Activated CD4-positive, alpha-beta T cell treated with anti-CD3 and anti-CD28 coated beads, Interleukin-2, amount 10 ng/mL, durations not matched to agents 7 days and 5 days (primary cell): Measurements from ENCODE around the gene OR2H1. TPM values are rescaled to one million over a fixed set of nuclear protein-coding genes. Genes with fewer than 3 reads are reported as not detected.
"Not testable (repeated sequence)": the region's sequence is repeated elsewhere in the genome, so short reads cannot be mapped to it uniquely, and the experiment has no call there.

Experiments used
- CTCF ChIA-PET: fragments of 350-600 bp; sonication (Branson Sonifier 250); formaldehyde crosslinking; loops from one replicate; lab custom pipeline; 2021; ENCODE audit warnings: antibody characterized with exemption; lab: Charles Lee
- POLR2A ChIA-PET: fragments of 350-600 bp; sonication (Branson Sonifier 250); formaldehyde crosslinking; loops from one replicate; lab custom pipeline; 2021; ENCODE audit warnings: antibody characterized with exemption; lab: Charles Lee
- DNase-seq: peaks from one replicate; pipeline ENCODE4 v3.0.0-alpha.2; 2020
- H3K27ac Mint-ChIP-seq: one replicate; pipeline ENCODE4 v1.8.0; 2021; ENCODE audit warnings: mild to moderate bottlenecking, moderate library complexity, mixed read lengths
- H3K27me3 Mint-ChIP-seq: one replicate; pipeline ENCODE4 v1.8.0; 2021; ENCODE audit warnings: mixed read lengths
- H3K36me3 Mint-ChIP-seq: one replicate; pipeline ENCODE4 v1.8.0; 2021; ENCODE audit warnings: low read depth, mixed read lengths
- H3K4me1 Mint-ChIP-seq: one replicate; pipeline ENCODE4 v1.8.0; 2021; ENCODE audit warnings: mixed read lengths
- H3K4me3 Mint-ChIP-seq: one replicate; pipeline ENCODE4 v1.8.0; 2021; ENCODE audit warnings: mild to moderate bottlenecking, moderate library complexity, mixed read lengths
- H3K9me3 Mint-ChIP-seq: one replicate; pipeline ENCODE4 v1.8.0; 2021; ENCODE audit warnings: mixed read lengths
- total RNA-seq, 2 experiments: library from RNA; stranded (reverse); gene quantifications; one replicate each; pipeline ENCODE4 v1.2.3, GENCODE V29; 2021

OR2H1 gene
- total RNA-seq: not detected

GRCh38 chr6:29456971-29457370 is at the start of gene OR2H1, which contains the start of gene OR11A1:
Gene OR2H1, plus strand, starts transcription at chr6:29457155. Its CDS starts 4,615 bp downstream, at chr6:29461770.
Gene OR11A1, minus strand, starts transcription at chr6:29457071. Its CDS starts 29,430 bp downstream, at chr6:29427641.
- Mint-ChIP-seq H3K4me1 (no peaks in the 10 kb centered on the region), H3K9me3 (no peaks in the 10 kb centered on the region), H3K27ac (no peak within 1 kb of the TSS), H3K36me3 (no peaks in the 10 kb centered on the region), H3K4me3 (no peak within 1 kb of the TSS), H3K27me3 (peaks cover 13% of the 10 kb centered on the region)
- DNase-seq: no peak
- ChIA-PET CTCF (no interaction called here), POLR2A (no interaction called here)

- Mint-ChIP-seq H3K27ac (no peak within 1 kb of the TSS), H3K27me3 (peaks cover 43% of the 10 kb centered on the region), H3K9me3 (peaks cover 5% of the 10 kb centered on the region), H3K4me3 (no peak within 1 kb of the TSS), H3K36me3 (no peaks in the 10 kb centered on the region), H3K4me1 (no peaks in the 10 kb centered on the region)
- DNase-seq: no peak
- ChIA-PET CTCF (no interaction called here), POLR2A (no interaction called here)
These were observed 42.4 kb upstream of the OR2H1 start, which contains the start of gene OR12D1 for GRCh38 chr6:29414588-29414987. Gene OR12D1, plus strand, starts transcription at chr6:29414928.

GRCh38 chr6:29419516-29419915 is 37.4 kb upstream of the OR2H1 start:
- Mint-ChIP-seq H3K9me3 (no peaks in the 10 kb centered on the region), H3K4me3 (no peak overlapping the region), H3K27me3 (peaks cover 34% of the 10 kb centered on the region), H3K27ac (no peak overlapping the region), H3K4me1 (no peaks in the 10 kb centered on the region), H3K36me3 (no peaks in the 10 kb centered on the region)
- CTCF ChIA-PET: no interaction called here
- POLR2A ChIA-PET: no interaction called here
- DNase-seq: no peak

- H3K9me3 Mint-ChIP-seq: no peaks in the 10 kb centered on the region
- H3K4me3 Mint-ChIP-seq: no peak overlapping the region
- H3K27me3 Mint-ChIP-seq: peaks cover 24% of the 10 kb centered on the region
- no peak overlapping the region for H3K27ac Mint-ChIP-seq
- DNase-seq: no peak
- H3K36me3 Mint-ChIP-seq: no peaks in the 10 kb centered on the region
- CTCF ChIA-PET: no interaction called here
- no peaks in the 10 kb centered on the region for H3K4me1 Mint-ChIP-seq
- POLR2A ChIA-PET: no interaction called here
These were observed 32.8 kb upstream of the OR2H1 start for GRCh38 chr6:29424168-29424567.

GRCh38 chr6:29424575-29424974 is 32.4 kb upstream of the OR2H1 start:
- POLR2A ChIA-PET: no interaction called here
- no peak overlapping the region for H3K27ac Mint-ChIP-seq
- H3K36me3 Mint-ChIP-seq: no peaks in the 10 kb centered on the region
- H3K9me3 Mint-ChIP-seq: no peaks in the 10 kb centered on the region
- DNase-seq: no peak
- peaks cover 28% of the 10 kb centered on the region for H3K27me3 Mint-ChIP-seq
- CTCF ChIA-PET: no interaction called here
- no peaks in the 10 kb centered on the region for H3K4me1 Mint-ChIP-seq
- H3K4me3 Mint-ChIP-seq: no peak overlapping the region

- H3K4me3 Mint-ChIP-seq: no peak overlapping the region
- POLR2A ChIA-PET: no interaction called here
- no peak for DNase-seq
These were observed 31.9 kb upstream of the OR2H1 start for GRCh38 chr6:29425075-29425474.

GRCh38 chr6:29426654-29427053 is 30.3 kb upstream of the OR2H1 start:
- DNase-seq: no peak
- Mint-ChIP-seq H3K27me3 (peaks cover 29% of the 10 kb centered on the region), H3K36me3 (no peaks in the 10 kb centered on the region), H3K4me3 (no peak overlapping the region), H3K4me1 (no peaks in the 10 kb centered on the region), H3K27ac (no peak overlapping the region), H3K9me3 (no peaks in the 10 kb centered on the region)
- CTCF ChIA-PET: no interaction called here
- POLR2A ChIA-PET: no interaction called here

More at GRCh38 chr6:29425075-29425474, 31.9 kb upstream of the OR2H1 start:
- H3K27me3 Mint-ChIP-seq: peaks cover 28% of the 10 kb centered on the region
- H3K9me3 Mint-ChIP-seq: no peaks in the 10 kb centered on the region
- H3K4me1 Mint-ChIP-seq: no peaks in the 10 kb centered on the region
- H3K27ac Mint-ChIP-seq: no peak overlapping the region
- no peaks in the 10 kb centered on the region for H3K36me3 Mint-ChIP-seq
- CTCF ChIA-PET: no interaction called here

- H3K4me1 Mint-ChIP-seq, CTCF ChIA-PET, H3K4me3 Mint-ChIP-seq, H3K27ac Mint-ChIP-seq, DNase-seq, H3K9me3 Mint-ChIP-seq, H3K36me3 Mint-ChIP-seq, POLR2A ChIA-PET: not testable (repeated sequence)
- H3K27me3 Mint-ChIP-seq: peaks cover 34% of the 10 kb centered on the region
These were observed 20.2 kb upstream of the OR2H1 start for GRCh38 chr6:29436730-29437129.

- H3K27me3 Mint-ChIP-seq: peaks cover 25% of the 10 kb centered on the region
- DNase-seq: no peak
- no peak within 1 kb of the TSS for H3K4me3 Mint-ChIP-seq
- ChIA-PET CTCF (no interaction called here), POLR2A (no interaction called here)
- H3K36me3 Mint-ChIP-seq: no peaks in the 10 kb centered on the region
- H3K4me1 Mint-ChIP-seq: no peaks in the 10 kb centered on the region
- H3K9me3 Mint-ChIP-seq: no peaks in the 10 kb centered on the region
- H3K27ac Mint-ChIP-seq: no peak within 1 kb of the TSS
These were observed 17.9 kb upstream of the OR2H1 start, which contains the start of gene OR10C1 for GRCh38 chr6:29439006-29439405. Gene OR10C1, plus strand, starts transcription at chr6:29439306. Its CDS starts 710 bp downstream, at chr6:29440016.

GRCh38 chr6:29442719-29443118 is 14.2 kb upstream of the OR2H1 start:
- Mint-ChIP-seq H3K27ac (no peak overlapping the region), H3K9me3 (no peaks in the 10 kb centered on the region), H3K4me1 (no peaks in the 10 kb centered on the region), H3K27me3 (peaks cover 27% of the 10 kb centered on the region), H3K36me3 (no peaks in the 10 kb centered on the region), H3K4me3 (no peak overlapping the region)
- ChIA-PET CTCF (no interaction called here), POLR2A (no interaction called here)
- DNase-seq: no peak

- H3K9me3 Mint-ChIP-seq, DNase-seq, H3K4me3 Mint-ChIP-seq, POLR2A ChIA-PET, H3K36me3 Mint-ChIP-seq, H3K4me1 Mint-ChIP-seq, H3K27ac Mint-ChIP-seq: not testable (repeated sequence)
- CTCF ChIA-PET: interaction anchor here (0.6 kb wide), 1 partner anchor 44 kb away, joined by 3 read pairs; the partner anchor contains the start of gene MAS1L
- peaks cover 30% of the 10 kb centered on the region for H3K27me3 Mint-ChIP-seq
These were observed 12.9 kb upstream of the OR2H1 start for GRCh38 chr6:29444031-29444430.

GRCh38 chr6:29447670-29448069 is 9.3 kb upstream of the OR2H1 start:
- no peaks in the 10 kb centered on the region for H3K9me3 Mint-ChIP-seq
- DNase-seq: no peak
- no peaks in the 10 kb centered on the region for H3K4me1 Mint-ChIP-seq
- no peak overlapping the region for H3K27ac Mint-ChIP-seq
- peaks cover 20% of the 10 kb centered on the region for H3K27me3 Mint-ChIP-seq
- no peaks in the 10 kb centered on the region for H3K36me3 Mint-ChIP-seq
- POLR2A ChIA-PET: no interaction called here
- CTCF ChIA-PET: interaction anchor here (0.6 kb wide), 1 partner anchor 437 kb away, joined by 3 read pairs; no protein-coding TSS in a partner anchor
- no peak overlapping the region for H3K4me3 Mint-ChIP-seq

GRCh38 chr6:29451471-29452193 is 5.3 kb upstream of the OR2H1 start:
- peaks cover 12% of the 10 kb centered on the region for H3K27me3 Mint-ChIP-seq
- no peak overlapping the region for H3K4me3 Mint-ChIP-seq
- no peak for DNase-seq
- no peaks in the 10 kb centered on the region for H3K4me1 Mint-ChIP-seq
- CTCF ChIA-PET: no interaction called here
- no peaks in the 10 kb centered on the region for H3K9me3 Mint-ChIP-seq
- POLR2A ChIA-PET: no interaction called here
- no peak overlapping the region for H3K27ac Mint-ChIP-seq
- no peaks in the 10 kb centered on the region for H3K36me3 Mint-ChIP-seq
